ENCODE measurements around the gene TMEFF1. TPM values are rescaled to one million over a fixed set of nuclear protein-coding genes. Genes with fewer than 3 reads are reported as not detected.
"Not testable (repeated sequence)": the region's sequence is repeated elsewhere in the genome, so short reads cannot be mapped to it uniquely, and the experiment has no call there.

Gene TMEFF1
- total and polyA plus RNA-seq, 2 experiments from 2014 or later: 22.3 to 34.2 TPM

- Histone ChIP-seq H3K4me3 (no peak overlapping the region), H3K36me3 (no peaks in the 10 kb centered on the region), H3K27ac (no peak overlapping the region), H3K9me3 (ENCODE audit: low read depth) (no peaks in the 10 kb centered on the region), H3K27me3 (no peaks in the 10 kb centered on the region), H3K4me1 (ENCODE audit: low read depth) (peaks cover 5% of the 10 kb centered on the region)
- TF ChIP-seq CTCF (IDR thresholded peaks at IDR 0.05; ENCODE audit: low read depth, low read length): no peak
- peak in 1 of 2 donors; percentile 44 for DNase-seq (ENCODE audit: low read depth in 1 of 2, low spot score in 1 of 2)
These were observed 25.6 kb downstream of the TMEFF1 start for GRCh38 chr9:100498592-100498991.

DNA sequence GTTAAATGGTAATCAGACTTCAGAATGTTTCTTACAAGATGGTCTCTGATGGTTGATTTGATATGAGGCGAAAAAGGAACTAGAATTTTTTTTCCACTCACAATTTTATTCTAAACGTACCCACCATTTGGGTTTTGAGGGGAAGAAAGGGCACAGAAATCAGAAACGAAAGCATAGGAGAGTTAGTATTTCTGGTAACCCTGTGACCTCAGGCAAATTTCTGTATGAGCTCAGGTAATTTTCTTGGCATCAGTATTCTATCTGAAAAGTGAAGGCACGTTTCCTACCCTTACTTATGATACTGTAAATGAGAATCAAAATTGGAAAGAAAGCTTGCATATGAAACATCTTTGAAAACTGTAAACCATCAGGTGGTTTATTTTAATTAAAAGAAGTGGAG lies 26.5 kb downstream of the TMEFF1 start:
- no peaks in the 10 kb centered on the region for H3K9me3 ChIP-seq (ENCODE audit: low read depth)
- no peak for DNase-seq (ENCODE audit: low read depth in 1 of 2, low spot score in 1 of 2)
- no peak overlapping the region for H3K4me3 ChIP-seq
- no peaks in the 10 kb centered on the region for H3K36me3 ChIP-seq
- H3K27ac ChIP-seq: no peak overlapping the region
- no peaks in the 10 kb centered on the region for H3K27me3 ChIP-seq
- peaks cover 5% of the 10 kb centered on the region for H3K4me1 ChIP-seq (ENCODE audit: low read depth)
- TF ChIP-seq CTCF (IDR thresholded peaks at IDR 0.05; ENCODE audit: low read depth, low read length): no peak

- H3K27me3 ChIP-seq: no peaks in the 10 kb centered on the region
- no peak for DNase-seq (ENCODE audit: low read depth in 1 of 2, low spot score in 1 of 2)
- no peak overlapping the region for H3K4me3 ChIP-seq
- H3K9me3 ChIP-seq (ENCODE audit: low read depth): no peaks in the 10 kb centered on the region
- TF ChIP-seq CTCF (IDR thresholded peaks at IDR 0.05; ENCODE audit: low read depth, low read length): no peak
- H3K27ac ChIP-seq: no peak overlapping the region
- peaks cover 5% of the 10 kb centered on the region for H3K4me1 ChIP-seq (ENCODE audit: low read depth)
- H3K36me3 ChIP-seq: no peaks in the 10 kb centered on the region
These were observed 26.9 kb downstream of the TMEFF1 start for GRCh38 chr9:100499866-100500265.

GRCh38 chr9:100505564-100506159 lies 32.7 kb downstream of the TMEFF1 start:
- Histone ChIP-seq H3K27me3 (no peaks in the 10 kb centered on the region), H3K27ac (no peak overlapping the region), H3K4me1 (ENCODE audit: low read depth) (no peaks in the 10 kb centered on the region), H3K36me3 (no peaks in the 10 kb centered on the region), H3K4me3 (no peak overlapping the region), H3K9me3 (ENCODE audit: low read depth) (no peaks in the 10 kb centered on the region)
- peak; percentile 89 for TF ChIP-seq CTCF (IDR thresholded peaks at IDR 0.05; ENCODE audit: low read depth, low read length)
- DNase-seq (ENCODE audit: low read depth in 1 of 2, low spot score in 1 of 2): peak; percentile 60 to 72

- H3K9me3 ChIP-seq (ENCODE audit: low read depth); H3K27ac ChIP-seq; H3K4me1 ChIP-seq (ENCODE audit: low read depth); H3K4me3 ChIP-seq; H3K36me3 ChIP-seq; H3K27me3 ChIP-seq; DNase-seq (ENCODE audit: low read depth in 1 of 2, low spot score in 1 of 2): not testable (repeated sequence)
These were observed 34.4 kb downstream of the TMEFF1 start for GRCh38 chr9:100507350-100507749.

GRCh38 chr9:100511205-100511604 lies 38.3 kb downstream of the TMEFF1 start:
- no peak for TF ChIP-seq CTCF (IDR thresholded peaks at IDR 0.05; ENCODE audit: low read depth, low read length)
- no peaks in the 10 kb centered on the region for H3K27me3 ChIP-seq
- DNase-seq (ENCODE audit: low read depth in 1 of 2, low spot score in 1 of 2): no peak

More at GRCh38 chr9:100511205-100511604, 38.3 kb downstream of the TMEFF1 start:
- no peak overlapping the region for H3K27ac ChIP-seq
- H3K4me3 ChIP-seq: no peak overlapping the region
- peaks cover 2% of the 10 kb centered on the region for H3K36me3 ChIP-seq
- no peaks in the 10 kb centered on the region for H3K9me3 ChIP-seq (ENCODE audit: low read depth)
- peaks cover 5% of the 10 kb centered on the region for H3K4me1 ChIP-seq (ENCODE audit: low read depth)

Data from cardiac muscle cell (in vitro differentiated cells and primary cell).